Activated CD4-positive, alpha-beta T cell treated with anti-CD3 and anti-CD28 coated beads, Interleukin-2, amount 10 ng/mL, durations not matched to agents 7 days and 5 days (primary cell): ENCODE data around the gene RNF223. TPM values are rescaled to one million over a fixed set of nuclear protein-coding genes. Genes with fewer than 3 reads are reported as not detected.
"Not testable (repeated sequence)": the region's sequence is repeated elsewhere in the genome, so short reads cannot be mapped to it uniquely, and the experiment has no call there.

ENCODE experiments used
- CTCF ChIA-PET: fragments of 350-600 bp; sonication (Branson Sonifier 250); formaldehyde crosslinking; loops from one replicate; lab custom pipeline; 2021; ENCODE audit warnings: antibody characterized with exemption; lab: Charles Lee
- POLR2A ChIA-PET: fragments of 350-600 bp; sonication (Branson Sonifier 250); formaldehyde crosslinking; loops from one replicate; lab custom pipeline; 2021; ENCODE audit warnings: antibody characterized with exemption; lab: Charles Lee
- DNase-seq: peaks from one replicate; pipeline ENCODE4 v3.0.0-alpha.2; 2020
- H3K27ac Mint-ChIP-seq: one replicate; pipeline ENCODE4 v1.8.0; 2021; ENCODE audit warnings: mild to moderate bottlenecking, moderate library complexity, mixed read lengths
- H3K27me3 Mint-ChIP-seq: one replicate; pipeline ENCODE4 v1.8.0; 2021; ENCODE audit warnings: mixed read lengths
- H3K36me3 Mint-ChIP-seq: one replicate; pipeline ENCODE4 v1.8.0; 2021; ENCODE audit warnings: low read depth, mixed read lengths
- H3K4me1 Mint-ChIP-seq: one replicate; pipeline ENCODE4 v1.8.0; 2021; ENCODE audit warnings: mixed read lengths
- H3K4me3 Mint-ChIP-seq: one replicate; pipeline ENCODE4 v1.8.0; 2021; ENCODE audit warnings: mild to moderate bottlenecking, moderate library complexity, mixed read lengths
- H3K9me3 Mint-ChIP-seq: one replicate; pipeline ENCODE4 v1.8.0; 2021; ENCODE audit warnings: mixed read lengths
- total RNA-seq, 2 experiments: library from RNA; stranded (reverse); gene quantifications; one replicate each; pipeline ENCODE4 v1.2.3, GENCODE V29; 2021

Gene RNF223
- total RNA-seq, 2 experiments from 2014 or later: not detected

- peaks cover 36% of the 10 kb centered on the region for H3K36me3 Mint-ChIP-seq
- no peak overlapping the region for H3K27ac Mint-ChIP-seq
- ChIA-PET CTCF (no interaction called here), POLR2A (no interaction called here)
- peaks cover 8% of the 10 kb centered on the region for H3K27me3 Mint-ChIP-seq
- peaks cover 25% of the 10 kb centered on the region for H3K9me3 Mint-ChIP-seq
- peaks cover 53% of the 10 kb centered on the region for H3K4me1 Mint-ChIP-seq
- DNase-seq: no peak
- H3K4me3 Mint-ChIP-seq: no peak overlapping the region
These were observed 27.4 kb upstream of the RNF223 start for GRCh38 chr1:1101503-1101902.

- peaks cover 30% of the 10 kb centered on the region for H3K36me3 Mint-ChIP-seq
- peaks cover 26% of the 10 kb centered on the region for H3K9me3 Mint-ChIP-seq
- DNase-seq: no peak
- peaks cover 47% of the 10 kb centered on the region for H3K4me1 Mint-ChIP-seq
- POLR2A ChIA-PET: no interaction called here
- H3K4me3 Mint-ChIP-seq: no peak overlapping the region
- CTCF ChIA-PET: no interaction called here
- H3K27ac Mint-ChIP-seq: no peak overlapping the region
- H3K27me3 Mint-ChIP-seq: peaks cover 8% of the 10 kb centered on the region
These were observed 26.2 kb upstream of the RNF223 start for GRCh38 chr1:1100296-1100695.

- H3K4me3 Mint-ChIP-seq: no peak overlapping the region
- DNase-seq: no peak
- H3K4me1 Mint-ChIP-seq: peaks cover 44% of the 10 kb centered on the region
- POLR2A ChIA-PET: no interaction called here
- CTCF ChIA-PET: no interaction called here
- H3K27ac Mint-ChIP-seq: peak overlapping the region; percentile 69
- peaks cover 26% of the 10 kb centered on the region for H3K9me3 Mint-ChIP-seq
- H3K36me3 Mint-ChIP-seq: peaks cover 25% of the 10 kb centered on the region
- peaks cover 8% of the 10 kb centered on the region for H3K27me3 Mint-ChIP-seq
These were observed 25.5 kb upstream of the RNF223 start for GRCh38 chr1:1099506-1100183.

- POLR2A ChIA-PET: no interaction called here
- peaks cover 8% of the 10 kb centered on the region for H3K27me3 Mint-ChIP-seq
- H3K9me3 Mint-ChIP-seq: peaks cover 26% of the 10 kb centered on the region
- H3K27ac Mint-ChIP-seq: peak overlapping the region; percentile 69
- H3K4me3 Mint-ChIP-seq: no peak overlapping the region
- CTCF ChIA-PET: no interaction called here
- peaks cover 25% of the 10 kb centered on the region for H3K36me3 Mint-ChIP-seq
- H3K4me1 Mint-ChIP-seq: peaks cover 36% of the 10 kb centered on the region
- DNase-seq: no peak
These were observed 24.7 kb upstream of the RNF223 start for GRCh38 chr1:1098681-1099421.

- CTCF ChIA-PET: interaction anchor here (0.5 to 2.2 kb wide), 2 partner anchors 11 to 1540 kb away, joined by 4 to 7 read pairs; no protein-coding TSS in a partner anchor
- H3K4me1 Mint-ChIP-seq: peaks cover 22% of the 10 kb centered on the region
- POLR2A ChIA-PET: not testable (repeated sequence)
These were observed 22.0 kb upstream of the RNF223 start for GRCh38 chr1:1096136-1096535.

GRCh38 chr1:1094981-1095380 lies 20.9 kb upstream of the RNF223 start:
- Mint-ChIP-seq H3K9me3 (peaks cover 19% of the 10 kb centered on the region), H3K27ac (no peak overlapping the region), H3K4me1 (peaks cover 15% of the 10 kb centered on the region), H3K4me3 (no peak overlapping the region), H3K36me3 (peaks cover 12% of the 10 kb centered on the region), H3K27me3 (peaks cover 8% of the 10 kb centered on the region)
- ChIA-PET CTCF (no interaction called here), POLR2A (no interaction called here)
- DNase-seq: no peak

More at GRCh38 chr1:1096136-1096535, 22.0 kb upstream of the RNF223 start:
- H3K4me3 Mint-ChIP-seq, H3K27ac Mint-ChIP-seq, H3K27me3 Mint-ChIP-seq, DNase-seq: not testable (repeated sequence)
- peaks cover 16% of the 10 kb centered on the region for H3K36me3 Mint-ChIP-seq
- H3K9me3 Mint-ChIP-seq: peaks cover 26% of the 10 kb centered on the region

GRCh38 chr1:1093610-1093943 lies 19.5 kb upstream of the RNF223 start:
- ChIA-PET POLR2A (no interaction called here), CTCF (interaction anchor here (1.0 kb wide), 1 partner anchor 23 kb away, joined by 3 read pairs; no protein-coding TSS in a partner anchor)
- H3K4me3 Mint-ChIP-seq: no peak overlapping the region
- no peaks in the 10 kb centered on the region for H3K27me3 Mint-ChIP-seq
- no peak for DNase-seq
- H3K4me1 Mint-ChIP-seq: peaks cover under 1% of the 10 kb centered on the region
- H3K36me3 Mint-ChIP-seq: peaks cover 3% of the 10 kb centered on the region
- peaks cover 5% of the 10 kb centered on the region for H3K9me3 Mint-ChIP-seq
- H3K27ac Mint-ChIP-seq: no peak overlapping the region

GRCh38 chr1:1092894-1093609 lies 18.9 kb upstream of the RNF223 start:
- POLR2A ChIA-PET: no interaction called here
- no peaks in the 10 kb centered on the region for H3K27me3 Mint-ChIP-seq
- no peak overlapping the region for H3K4me3 Mint-ChIP-seq
- CTCF ChIA-PET: interaction anchor here (0.7 to 1.4 kb wide), 4 partner anchors 12 to 30 kb away, joined by 3 to 4 read pairs (median 4); no protein-coding TSS in a partner anchor
- peaks cover 3% of the 10 kb centered on the region for H3K36me3 Mint-ChIP-seq
- DNase-seq: no peak
- H3K27ac Mint-ChIP-seq: no peak overlapping the region
- no peaks in the 10 kb centered on the region for H3K4me1 Mint-ChIP-seq
- H3K9me3 Mint-ChIP-seq: peaks cover 5% of the 10 kb centered on the region

- Mint-ChIP-seq H3K9me3 (peaks cover 5% of the 10 kb centered on the region), H3K27ac (no peak overlapping the region), H3K4me1 (no peaks in the 10 kb centered on the region), H3K36me3 (peaks cover 3% of the 10 kb centered on the region), H3K4me3 (no peak overlapping the region), H3K27me3 (no peaks in the 10 kb centered on the region)
- no peak for DNase-seq
- POLR2A ChIA-PET: no interaction called here
- CTCF ChIA-PET: interaction anchor here (0.7 to 1.4 kb wide), 3 partner anchors 11 to 29 kb away, joined by 3 to 4 read pairs (median 4); no protein-coding TSS in a partner anchor
These were observed 18.2 kb upstream of the RNF223 start for GRCh38 chr1:1092149-1092855.

- CTCF ChIA-PET: interaction anchor here (1.4 kb wide), 1 partner anchor 12 kb away, joined by 3 read pairs; no protein-coding TSS in a partner anchor
- peaks cover 3% of the 10 kb centered on the region for H3K36me3 Mint-ChIP-seq
- H3K4me3 Mint-ChIP-seq: no peak overlapping the region
- peaks cover 5% of the 10 kb centered on the region for H3K9me3 Mint-ChIP-seq
- no peak for DNase-seq
- H3K27ac Mint-ChIP-seq: no peak overlapping the region
- H3K4me1 Mint-ChIP-seq: no peaks in the 10 kb centered on the region
- POLR2A ChIA-PET: no interaction called here
- no peaks in the 10 kb centered on the region for H3K27me3 Mint-ChIP-seq
These were observed 17.4 kb upstream of the RNF223 start for GRCh38 chr1:1091344-1092148.

- DNase-seq: no peak
- POLR2A ChIA-PET: no interaction called here
- H3K4me3 Mint-ChIP-seq: no peak overlapping the region
- peaks cover 3% of the 10 kb centered on the region for H3K36me3 Mint-ChIP-seq
- H3K9me3 Mint-ChIP-seq: peaks cover 5% of the 10 kb centered on the region
- H3K27me3 Mint-ChIP-seq: no peaks in the 10 kb centered on the region
- H3K4me1 Mint-ChIP-seq: no peaks in the 10 kb centered on the region
- CTCF ChIA-PET: interaction anchor here (0.8 kb wide), 1 partner anchor 49 kb away, joined by 3 read pairs; no protein-coding TSS in a partner anchor
- H3K27ac Mint-ChIP-seq: no peak overlapping the region
These were observed 16.6 kb upstream of the RNF223 start for GRCh38 chr1:1090424-1091343.
